Type B pancreatic cell (in vitro differentiated cells): ENCODE results near the gene TBKBP1. TPM values are rescaled to one million over a fixed set of nuclear protein-coding genes. Genes with fewer than 3 reads are reported as not detected.

ENCODE experiments used
- DNase-seq: peaks from one replicate; pipeline ENCODE4 v3.0.0; 2021; ENCODE audit warnings: mixed read lengths; ENCODE audit not compliant: unreplicated experiment; ENCODE audit errors: extremely low spot score
- H3K27ac Mint-ChIP-seq: 2 replicates; pipeline ENCODE4 v1.8.0; 2021; ENCODE audit warnings: mild to moderate bottlenecking, mixed read lengths
- H3K27me3 Mint-ChIP-seq: 2 replicates; pipeline ENCODE4 v1.8.0; 2021; ENCODE audit warnings: mixed read lengths
- H3K36me3 Mint-ChIP-seq: 2 replicates; pipeline ENCODE4 v1.8.0; 2021; ENCODE audit warnings: mixed read lengths
- H3K4me1 Mint-ChIP-seq: one replicate; pipeline ENCODE4 v1.8.0; 2021; ENCODE audit warnings: mixed read lengths; ENCODE audit not compliant: unreplicated experiment
- H3K4me3 Mint-ChIP-seq: 2 replicates; pipeline ENCODE4 v1.8.0; 2021; ENCODE audit warnings: mild to moderate bottlenecking, mixed read lengths
- H3K9me3 Mint-ChIP-seq: 2 replicates; pipeline ENCODE4 v1.8.0; 2021; ENCODE audit warnings: mixed read lengths
- CTCF ChIP-seq: fragments of 200-600 bp; sonication (generic); conservative IDR thresholded peaks from 2 replicates; pipeline ENCODE4 v1.5.0; 2021; ENCODE audit warnings: antibody characterized with exemption, mild to moderate bottlenecking
- total RNA-seq: library from RNA; stranded (reverse); gene quantifications from 2 replicates; pipeline ENCODE4 v1.2.1, GENCODE V29; 2021; ENCODE audit warnings: low replicate concordance

Gene TBKBP1
- total RNA-seq, 1 donor from 2014 or later, result 19.7 TPM

GRCh38 chr17:47725446-47726111 lies 31.6 kb downstream of the TBKBP1 start:
- Mint-ChIP-seq H3K4me1 (peaks cover 3% of the 10 kb centered on the region), H3K9me3 (no peaks in the 10 kb centered on the region), H3K27me3 (peaks cover 85% of the 10 kb centered on the region), H3K36me3 (no peaks in the 10 kb centered on the region), H3K27ac (no peak overlapping the region), H3K4me3 (no peak overlapping the region)
- DNase-seq, result no peak
- TF ChIP-seq CTCF, result peak; percentile 43

GRCh38 chr17:47726796-47727703 lies 33.1 kb downstream of the TBKBP1 start:
- no peaks in the 10 kb centered on the region for H3K36me3 Mint-ChIP-seq
- no peak overlapping the region for H3K4me3 Mint-ChIP-seq
- no peaks in the 10 kb centered on the region for H3K9me3 Mint-ChIP-seq
- no peak for TF ChIP-seq CTCF
- peaks cover 87% of the 10 kb centered on the region for H3K27me3 Mint-ChIP-seq
- no peak for DNase-seq
- no peak overlapping the region for H3K27ac Mint-ChIP-seq
- peaks cover 3% of the 10 kb centered on the region for H3K4me1 Mint-ChIP-seq

- no peak overlapping the region for H3K4me3 Mint-ChIP-seq
- peaks cover 87% of the 10 kb centered on the region for H3K27me3 Mint-ChIP-seq
- H3K27ac Mint-ChIP-seq, result no peak overlapping the region
- H3K4me1 Mint-ChIP-seq, result peaks cover 6% of the 10 kb centered on the region
- TF ChIP-seq CTCF, result no peak
- DNase-seq, result no peak
- no peaks in the 10 kb centered on the region for H3K9me3 Mint-ChIP-seq
- H3K36me3 Mint-ChIP-seq, result no peaks in the 10 kb centered on the region
Measured at GRCh38 chr17:47727704-47728036, 33.7 kb downstream of the TBKBP1 start.

- Mint-ChIP-seq H3K27me3 (peaks cover 84% of the 10 kb centered on the region), H3K9me3 (no peaks in the 10 kb centered on the region), H3K4me1 (peaks cover 9% of the 10 kb centered on the region), H3K36me3 (no peaks in the 10 kb centered on the region), H3K4me3 (no peak overlapping the region), H3K27ac (no peak overlapping the region)
- TF ChIP-seq CTCF, result no peak
- DNase-seq, result no peak
Measured at GRCh38 chr17:47728214-47728877, 34.4 kb downstream of the TBKBP1 start.

DNA sequence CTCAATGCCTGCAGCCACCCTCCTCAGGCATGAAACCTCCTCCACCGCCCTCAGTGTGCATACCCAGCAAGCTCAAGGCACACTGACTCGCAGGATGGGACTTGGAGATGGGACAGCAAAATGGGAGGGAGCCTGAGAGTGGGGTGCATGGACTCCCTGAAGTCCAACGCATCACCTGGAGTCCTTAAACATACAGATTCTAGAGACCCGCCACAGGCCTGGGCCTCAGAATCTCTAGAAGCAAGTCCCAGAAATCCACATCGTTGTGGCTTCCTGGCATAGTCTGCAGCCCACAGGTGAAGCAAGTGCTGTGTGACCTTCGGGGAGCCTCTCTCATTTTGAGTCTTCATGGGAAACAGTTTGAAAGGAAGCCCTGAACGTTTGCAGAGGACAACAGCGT lies 35.5 kb downstream of the TBKBP1 start:
- Mint-ChIP-seq H3K4me1 (peaks cover 13% of the 10 kb centered on the region), H3K9me3 (no peaks in the 10 kb centered on the region), H3K27ac (no peak overlapping the region), H3K36me3 (no peaks in the 10 kb centered on the region), H3K27me3 (peaks cover 85% of the 10 kb centered on the region), H3K4me3 (no peak overlapping the region)
- no peak for DNase-seq
- no peak for TF ChIP-seq CTCF
